ENCODE results near the gene TIGD4.

DNA sequence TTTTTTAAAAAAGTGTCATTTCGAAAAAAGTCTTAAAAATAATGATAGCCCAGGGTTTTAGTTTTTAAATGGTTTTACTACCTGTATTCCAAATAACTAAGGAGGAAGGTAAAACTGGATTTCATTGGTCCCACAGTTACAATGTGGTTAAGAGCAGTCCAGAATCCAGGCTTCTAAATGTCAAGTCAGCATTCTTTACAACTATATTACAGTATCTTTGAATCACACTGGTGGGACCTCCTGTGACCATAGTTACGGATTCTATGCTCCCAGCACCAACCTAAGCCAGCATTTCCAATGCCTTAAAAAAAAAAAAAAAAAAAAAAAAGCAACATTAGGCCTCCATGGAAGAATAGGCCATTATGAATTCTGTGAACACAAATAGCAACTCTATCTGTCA lies 6.2 kb downstream of the TIGD4 start:
- TF ChIP-seq, protein P1, sequence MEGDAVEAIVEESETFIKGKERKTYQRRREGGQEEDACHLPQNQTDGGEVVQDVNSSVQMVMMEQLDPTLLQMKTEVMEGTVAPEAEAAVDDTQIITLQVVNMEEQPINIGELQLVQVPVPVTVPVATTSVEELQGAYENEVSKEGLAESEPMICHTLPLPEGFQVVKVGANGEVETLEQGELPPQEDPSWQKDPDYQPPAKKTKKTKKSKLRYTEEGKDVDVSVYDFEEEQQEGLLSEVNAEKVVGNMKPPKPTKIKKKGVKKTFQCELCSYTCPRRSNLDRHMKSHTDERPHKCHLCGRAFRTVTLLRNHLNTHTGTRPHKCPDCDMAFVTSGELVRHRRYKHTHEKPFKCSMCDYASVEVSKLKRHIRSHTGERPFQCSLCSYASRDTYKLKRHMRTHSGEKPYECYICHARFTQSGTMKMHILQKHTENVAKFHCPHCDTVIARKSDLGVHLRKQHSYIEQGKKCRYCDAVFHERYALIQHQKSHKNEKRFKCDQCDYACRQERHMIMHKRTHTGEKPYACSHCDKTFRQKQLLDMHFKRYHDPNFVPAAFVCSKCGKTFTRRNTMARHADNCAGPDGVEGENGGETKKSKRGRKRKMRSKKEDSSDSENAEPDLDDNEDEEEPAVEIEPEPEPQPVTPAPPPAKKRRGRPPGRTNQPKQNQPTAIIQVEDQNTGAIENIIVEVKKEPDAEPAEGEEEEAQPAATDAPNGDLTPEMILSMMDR (IDR thresholded peaks at IDR 0.05): no peak
- TF ChIP-seq RFX5 (IDR thresholded peaks at IDR 0.05; ENCODE audit: low read length) (no peak), RCOR1 (IDR thresholded peaks at IDR 0.05; ENCODE audit: low read length) (no peak), EZH2phosphoT487 (IDR thresholded peaks at IDR 0.05; ENCODE audit: borderline replicate concordance, low read depth) (no peak), RXRA (IDR thresholded peaks at IDR 0.05; ENCODE audit: borderline replicate concordance, low read depth) (no peak), EP300 (IDR thresholded peaks at IDR 0.05; ENCODE audit: borderline replicate concordance in 1 of 2, low read depth in 1 of 2, low read length in 1 of 2) (no peak), NRF1 (IDR thresholded peaks at IDR 0.05; ENCODE audit: low read depth, low read length) (no peak), YY1 (IDR thresholded peaks at IDR 0.05; ENCODE audit: low read depth) (no peak)
- TF ChIP-seq, protein P2, sequence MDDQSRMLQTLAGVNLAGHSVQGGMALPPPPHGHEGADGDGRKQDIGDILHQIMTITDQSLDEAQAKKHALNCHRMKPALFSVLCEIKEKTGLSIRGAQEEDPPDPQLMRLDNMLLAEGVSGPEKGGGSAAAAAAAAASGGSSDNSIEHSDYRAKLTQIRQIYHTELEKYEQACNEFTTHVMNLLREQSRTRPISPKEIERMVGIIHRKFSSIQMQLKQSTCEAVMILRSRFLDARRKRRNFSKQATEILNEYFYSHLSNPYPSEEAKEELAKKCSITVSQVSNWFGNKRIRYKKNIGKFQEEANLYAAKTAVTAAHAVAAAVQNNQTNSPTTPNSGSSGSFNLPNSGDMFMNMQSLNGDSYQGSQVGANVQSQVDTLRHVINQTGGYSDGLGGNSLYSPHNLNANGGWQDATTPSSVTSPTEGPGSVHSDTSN (IDR thresholded peaks at IDR 0.05): no peak

All from SK-N-SH (cell line).